HTR-8/SVneo (cell line): ENCODE results near the gene EFCAB6.
A peak's percentile ranks its signal among the peaks of the same experiment; 100 is the strongest.

Experiments
- DNase-seq: peaks from one replicate; pipeline ENCODE4 v3.0.0; 2011; ENCODE audit warnings: low spot score, mixed read lengths; ENCODE audit not compliant: insufficient read length
- FAIRE-seq: peaks from 2 replicates; lab custom pipeline; 2011; peaks lifted over from hg19 to GRCh38; lab: Jason Lieb, UNC

Gene EFCAB6, protein sequence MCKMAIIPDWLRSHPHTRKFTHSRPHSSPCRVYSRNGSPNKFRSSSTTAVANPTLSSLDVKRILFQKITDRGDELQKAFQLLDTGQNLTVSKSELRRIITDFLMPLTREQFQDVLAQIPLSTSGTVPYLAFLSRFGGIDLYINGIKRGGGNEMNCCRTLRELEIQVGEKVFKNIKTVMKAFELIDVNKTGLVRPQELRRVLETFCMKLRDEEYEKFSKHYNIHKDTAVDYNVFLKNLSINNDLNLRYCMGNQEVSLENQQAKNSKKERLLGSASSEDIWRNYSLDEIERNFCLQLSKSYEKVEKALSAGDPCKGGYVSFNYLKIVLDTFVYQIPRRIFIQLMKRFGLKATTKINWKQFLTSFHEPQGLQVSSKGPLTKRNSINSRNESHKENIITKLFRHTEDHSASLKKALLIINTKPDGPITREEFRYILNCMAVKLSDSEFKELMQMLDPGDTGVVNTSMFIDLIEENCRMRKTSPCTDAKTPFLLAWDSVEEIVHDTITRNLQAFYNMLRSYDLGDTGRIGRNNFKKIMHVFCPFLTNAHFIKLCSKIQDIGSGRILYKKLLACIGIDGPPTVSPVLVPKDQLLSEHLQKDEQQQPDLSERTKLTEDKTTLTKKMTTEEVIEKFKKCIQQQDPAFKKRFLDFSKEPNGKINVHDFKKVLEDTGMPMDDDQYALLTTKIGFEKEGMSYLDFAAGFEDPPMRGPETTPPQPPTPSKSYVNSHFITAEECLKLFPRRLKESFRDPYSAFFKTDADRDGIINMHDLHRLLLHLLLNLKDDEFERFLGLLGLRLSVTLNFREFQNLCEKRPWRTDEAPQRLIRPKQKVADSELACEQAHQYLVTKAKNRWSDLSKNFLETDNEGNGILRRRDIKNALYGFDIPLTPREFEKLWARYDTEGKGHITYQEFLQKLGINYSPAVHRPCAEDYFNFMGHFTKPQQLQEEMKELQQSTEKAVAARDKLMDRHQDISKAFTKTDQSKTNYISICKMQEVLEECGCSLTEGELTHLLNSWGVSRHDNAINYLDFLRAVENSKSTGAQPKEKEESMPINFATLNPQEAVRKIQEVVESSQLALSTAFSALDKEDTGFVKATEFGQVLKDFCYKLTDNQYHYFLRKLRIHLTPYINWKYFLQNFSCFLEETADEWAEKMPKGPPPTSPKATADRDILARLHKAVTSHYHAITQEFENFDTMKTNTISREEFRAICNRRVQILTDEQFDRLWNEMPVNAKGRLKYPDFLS (N-terminal part only)

GRCh38 chr22:43812149-43812842 lies at the start of gene EFCAB6:
Gene EFCAB6, minus strand, starts transcription at chr22:43812305. Its CDS starts 29,987 bp downstream, at chr22:43782318.
- no peak for FAIRE-seq
- peak; percentile 96 for DNase-seq

GRCh38 chr22:43861529-43861928 lies 49.4 kb upstream of the EFCAB6 start:
- DNase-seq (no peak), FAIRE-seq (no peak)

- DNase-seq = no peak
- FAIRE-seq = no peak
These were observed 48.7 kb upstream of the EFCAB6 start for GRCh38 chr22:43860831-43861230.

DNA sequence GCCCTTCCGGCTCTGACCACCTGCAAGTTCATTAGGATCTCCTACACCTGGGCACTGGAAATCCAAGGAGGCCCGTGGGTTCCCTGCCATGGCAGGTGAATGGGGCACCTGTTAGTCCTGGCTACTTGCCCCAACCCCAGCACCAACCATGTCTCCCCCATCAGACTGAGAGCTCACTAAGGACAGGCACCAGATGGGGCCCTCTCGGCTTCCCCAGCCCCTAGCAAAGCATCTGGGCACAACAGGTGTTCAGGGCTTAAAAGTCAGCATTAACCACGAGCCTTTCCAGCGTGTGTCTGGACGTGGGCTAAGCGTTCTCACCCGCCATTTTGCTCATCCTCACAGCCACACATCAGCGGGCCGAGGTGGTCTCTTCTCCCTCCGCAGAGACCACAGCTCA lies 48.0 kb upstream of the EFCAB6 start:
- DNase-seq (no peak), FAIRE-seq (no peak)

DNA sequence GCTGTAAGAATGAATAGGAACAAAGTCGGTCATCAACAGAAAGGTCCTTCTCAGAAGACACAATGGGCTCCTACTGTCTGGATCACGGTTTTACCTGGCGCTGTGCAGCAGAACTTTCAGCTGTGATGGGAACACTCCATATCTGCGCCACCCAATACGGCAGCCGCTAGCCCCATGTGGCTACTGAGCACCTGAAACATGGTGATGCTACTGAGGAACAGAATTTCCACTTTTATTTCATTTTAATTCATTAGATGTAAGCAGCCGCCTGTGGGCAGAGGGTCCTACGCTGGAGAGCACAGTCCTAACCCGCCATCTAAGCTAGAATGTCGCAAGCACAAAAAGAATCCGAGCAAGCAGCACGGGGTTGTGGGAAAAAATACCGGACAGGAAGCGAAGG lies 47.5 kb upstream of the EFCAB6 start:
- no peak for FAIRE-seq
- no peak for DNase-seq

DNA sequence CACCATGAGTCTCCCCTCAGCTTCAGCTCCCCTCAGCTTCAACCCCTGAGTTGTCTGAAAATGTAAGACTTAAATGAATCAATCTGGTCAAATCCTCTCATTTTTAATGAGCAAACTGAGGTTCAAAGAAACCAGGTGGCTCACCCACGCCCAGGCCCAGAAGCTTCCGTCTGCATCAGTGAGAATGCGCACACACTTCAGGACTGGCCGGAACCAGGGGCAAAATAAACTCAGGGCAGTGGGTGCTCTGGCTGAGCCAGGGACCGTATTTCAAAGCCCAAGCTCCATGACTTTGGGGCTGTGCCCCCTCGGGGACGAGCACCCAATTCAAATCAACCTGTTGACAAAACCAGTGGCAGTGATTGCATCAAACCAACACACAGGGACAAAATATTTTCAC lies 47.1 kb upstream of the EFCAB6 start:
- FAIRE-seq (no peak), DNase-seq (no peak)

GRCh38 chr22:43858156-43858895 lies 46.2 kb upstream of the EFCAB6 start:
- DNase-seq = no peak
- no peak for FAIRE-seq

DNA sequence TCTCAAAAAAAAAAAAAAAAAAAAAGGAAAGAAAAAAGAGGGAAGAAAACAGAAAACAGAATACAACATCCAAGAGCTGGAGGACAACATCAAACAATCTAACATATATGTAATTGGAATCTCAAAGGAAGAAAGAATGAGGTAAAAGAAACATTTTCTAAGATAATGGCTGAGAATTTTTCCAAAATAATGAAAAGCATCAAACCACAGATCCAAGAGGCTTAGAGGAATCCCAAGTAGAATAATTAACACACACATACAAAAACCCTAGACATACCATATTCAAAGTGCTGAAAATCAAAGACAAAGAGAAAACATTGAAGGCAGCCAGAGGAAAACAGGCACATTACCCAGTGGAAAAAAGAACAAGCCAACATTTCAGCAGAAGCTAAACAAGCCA lies 45.3 kb upstream of the EFCAB6 start:
- no peak for FAIRE-seq
- no peak for DNase-seq

DNA sequence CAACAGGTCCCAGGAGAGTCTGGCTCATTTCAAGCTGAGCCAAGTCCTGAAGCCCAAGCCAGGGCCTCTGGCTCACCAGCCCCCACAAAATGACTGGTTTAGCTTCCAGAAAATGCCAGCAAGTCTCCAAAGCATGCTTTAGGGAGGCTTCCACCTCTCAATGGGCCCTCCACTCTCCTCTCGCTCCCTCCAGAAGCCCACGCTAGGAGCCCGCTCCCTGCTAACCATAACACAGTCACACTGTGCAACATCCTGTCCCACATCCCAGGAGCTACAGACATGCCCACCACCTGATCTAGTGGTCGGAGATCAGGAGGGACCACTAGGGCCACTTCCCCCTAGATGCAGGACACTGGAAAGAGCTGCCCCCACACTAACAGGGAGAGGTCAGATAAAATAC lies 43.3 kb upstream of the EFCAB6 start:
- DNase-seq (no peak), FAIRE-seq (no peak)

DNA sequence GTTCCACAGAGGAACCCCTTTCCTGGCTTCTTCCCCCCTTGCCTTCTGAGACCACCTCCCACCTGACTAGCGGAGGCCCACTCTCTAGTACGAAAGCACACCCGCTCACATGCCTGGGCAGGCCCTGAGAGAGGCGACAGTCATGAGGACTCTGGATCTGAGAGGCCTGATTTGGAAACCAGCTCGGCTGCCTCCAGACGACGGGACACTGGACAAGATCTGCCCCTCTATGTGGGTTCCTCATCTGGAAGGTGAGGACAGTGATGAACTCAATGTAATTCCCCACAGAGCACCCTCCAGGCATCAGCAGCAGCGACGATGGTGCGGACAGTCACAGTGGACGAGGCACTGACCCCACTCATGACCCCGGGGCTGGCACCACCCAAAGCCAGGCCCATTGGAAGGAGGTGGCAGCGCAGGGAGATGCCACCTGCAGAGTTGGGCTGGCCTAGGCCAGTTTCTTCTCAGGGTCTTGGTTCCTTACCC lies 42.7 kb upstream of the EFCAB6 start:
- DNase-seq (no peak), FAIRE-seq (no peak)

DNA sequence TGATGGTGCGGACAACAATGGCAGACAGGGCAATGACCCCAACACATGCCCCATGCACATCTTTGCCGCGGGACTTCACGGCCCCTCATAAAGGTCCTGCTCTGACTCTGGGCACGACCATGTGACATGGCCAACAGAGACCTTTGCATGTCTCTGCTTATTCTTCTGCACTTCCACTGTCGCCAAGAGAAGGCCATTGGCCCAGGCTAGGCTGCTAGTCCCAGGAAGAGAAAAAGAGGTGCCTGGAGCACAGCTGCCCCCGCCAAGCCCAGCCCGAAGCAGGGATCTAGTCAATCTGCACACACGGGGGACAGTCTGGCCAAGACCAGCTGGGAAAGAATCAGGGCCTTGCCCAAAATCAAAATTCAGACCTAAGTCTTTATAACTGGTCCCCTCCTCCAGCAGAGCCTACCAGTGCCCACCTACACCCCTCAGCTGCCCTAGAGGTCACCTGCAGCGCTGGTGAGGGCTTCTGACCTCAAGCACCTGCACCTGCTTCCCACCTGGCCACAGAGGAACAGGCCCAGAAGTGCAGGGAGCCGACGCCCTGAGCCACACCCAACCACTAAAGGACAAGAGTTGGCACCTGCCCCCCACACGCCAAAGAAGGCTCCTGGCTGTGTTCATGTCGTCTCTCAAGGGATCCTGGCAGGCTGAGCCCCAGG lies 42.1 kb upstream of the EFCAB6 start:
- no peak for FAIRE-seq
- no peak for DNase-seq

GRCh38 chr22:43853328-43853931 lies 41.3 kb upstream of the EFCAB6 start:
- DNase-seq (no peak), FAIRE-seq (no peak)

GRCh38 chr22:43852573-43853327 lies 40.6 kb upstream of the EFCAB6 start:
- DNase-seq (no peak), FAIRE-seq (no peak)

DNA sequence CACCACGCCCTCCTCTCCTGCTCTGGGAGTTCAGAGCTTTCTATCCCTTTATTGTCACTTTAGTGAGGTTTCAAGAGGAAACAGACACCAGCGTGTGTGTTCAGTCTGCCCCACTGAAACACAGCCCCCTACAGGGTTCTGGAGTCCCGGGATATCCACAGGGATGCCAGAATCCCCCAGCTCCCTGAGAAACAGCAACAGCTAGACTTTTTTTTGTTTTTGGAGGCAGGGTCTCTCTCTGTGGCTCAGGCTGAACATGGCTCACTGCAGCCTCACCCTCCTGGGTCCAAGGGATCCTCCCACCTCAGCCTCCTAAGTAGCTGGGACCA lies 39.8 kb upstream of the EFCAB6 start:
- FAIRE-seq (no peak), DNase-seq (no peak)

DNA sequence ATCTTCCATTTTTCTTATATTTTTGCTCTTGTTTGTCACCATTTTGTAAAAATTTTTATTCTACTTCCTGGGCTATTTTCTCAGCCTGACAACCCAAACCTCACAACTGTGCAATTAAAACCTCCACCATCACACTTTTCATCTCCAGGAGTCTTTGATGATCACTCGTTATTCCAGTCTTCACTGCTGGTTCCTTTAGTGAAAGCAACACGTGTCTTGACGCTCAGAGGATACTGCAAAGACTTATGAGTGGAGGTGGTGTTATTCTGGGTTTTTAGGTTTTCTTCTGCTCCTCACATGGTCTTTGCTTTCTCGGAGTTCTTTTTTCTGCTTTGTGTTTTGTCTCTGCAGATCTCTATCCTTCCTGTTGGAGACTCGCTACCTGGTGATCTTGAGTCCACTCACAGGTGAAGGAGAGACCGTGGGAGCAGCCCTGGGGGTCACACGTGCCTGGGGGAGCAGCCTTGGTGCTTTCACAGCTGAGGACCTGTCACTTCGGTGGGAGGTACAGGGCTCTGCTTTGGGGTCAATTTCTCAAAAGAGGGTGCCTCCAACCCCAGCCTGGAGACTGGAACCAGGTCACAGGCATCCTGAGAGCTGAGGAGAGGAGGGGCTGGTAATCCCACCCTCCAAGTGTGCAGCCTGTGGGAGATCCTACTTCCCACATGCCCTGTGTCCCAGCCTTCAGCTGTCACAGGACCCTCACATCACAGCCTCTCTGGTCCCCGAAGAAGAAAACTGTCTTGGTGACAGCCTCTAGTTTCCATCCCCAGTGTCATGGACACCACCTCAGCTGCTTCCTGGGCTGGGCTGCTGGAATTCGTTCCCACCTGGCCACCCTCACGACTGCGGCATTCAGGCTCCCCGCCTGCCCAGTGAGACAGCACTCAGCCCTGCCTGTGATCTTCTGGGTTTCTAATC lies 39.2 kb upstream of the EFCAB6 start:
- FAIRE-seq = no peak
- DNase-seq = no peak

GRCh38 chr22:43850529-43850928 lies 38.4 kb upstream of the EFCAB6 start:
- FAIRE-seq = no peak
- DNase-seq = no peak

DNA sequence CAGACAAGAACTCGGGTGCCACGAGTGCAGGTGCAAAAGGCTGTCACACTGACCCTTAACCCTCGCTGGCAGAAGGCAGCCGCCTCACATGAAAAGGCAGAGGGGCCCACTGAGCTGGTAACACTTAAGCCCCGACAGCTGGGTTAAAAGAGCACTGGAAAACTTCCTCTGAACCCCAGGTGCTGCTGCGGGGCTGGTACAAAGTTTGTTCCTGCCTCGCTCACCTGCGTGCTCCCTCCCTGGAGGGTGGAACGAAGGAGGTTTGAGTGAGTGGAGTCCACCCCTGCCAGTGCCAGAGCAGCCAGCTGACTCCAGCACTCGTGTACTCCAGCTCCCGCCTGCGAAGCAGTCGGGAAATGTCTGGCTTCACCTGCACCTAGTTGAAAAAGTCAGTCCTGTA lies 37.6 kb upstream of the EFCAB6 start:
- FAIRE-seq = no peak
- DNase-seq = no peak
